BE2C (cell line): ENCODE results near the gene IRF6.

Experiments used
- DNase-seq: peaks from one replicate; pipeline ENCODE4 v3.0.0-alpha.2; 2020
- H3K27me3 ChIP-seq: fragments of 250-450 bp; sonication (Bioruptor Pico); 2 replicates; pipeline ENCODE4 v1.5.1; 2020; ENCODE audit warnings: mild to moderate bottlenecking
- H3K36me3 ChIP-seq: fragments of 250-450 bp; sonication (Bioruptor Pico); 2 replicates; pipeline ENCODE4 v1.5.1; 2020; ENCODE audit warnings: mild to moderate bottlenecking
- H3K4me1 ChIP-seq: fragments of 250-450 bp; sonication (Bioruptor Pico); 2 replicates; pipeline ENCODE4 v1.5.1; 2020
- H3K4me3 ChIP-seq: 2 replicates; pipeline ENCODE4 v1.5.1; 2011; ENCODE audit warnings: low read depth, low read length
- H3K9me3 ChIP-seq: fragments of 250-450 bp; sonication (Bioruptor Pico); 2 replicates; pipeline ENCODE4 v1.5.1; 2020
- CTCF ChIP-seq: IDR thresholded peaks from 2 replicates; pipeline ENCODE4 v1.5.1; 2012; ENCODE audit warnings: mild to moderate bottlenecking, low read depth, low read length

Gene IRF6

GRCh38 chr1:209749670-209750323, 56.1 kb downstream of the IRF6 start:
- peak; percentile 39 for DNase-seq
- Histone ChIP-seq H3K27me3 (no peaks in the 10 kb centered on the region), H3K9me3 (no peaks in the 10 kb centered on the region), H3K4me3 (no peak overlapping the region), H3K36me3 (no peaks in the 10 kb centered on the region), H3K4me1 (peaks cover 3% of the 10 kb centered on the region; the same call in 1 of the 2 replicates)
- TF ChIP-seq CTCF = no peak

- no peak for TF ChIP-seq CTCF
- Histone ChIP-seq H3K9me3 (no peaks in the 10 kb centered on the region), H3K4me1 (peaks cover 3% of the 10 kb centered on the region; the same call in 1 of the 2 replicates), H3K4me3 (no peak overlapping the region), H3K36me3 (no peaks in the 10 kb centered on the region), H3K27me3 (no peaks in the 10 kb centered on the region)
- no peak for DNase-seq
Measured at GRCh38 chr1:209749205-209749604, 56.7 kb downstream of the IRF6 start.

- H3K4me3 ChIP-seq = no peak overlapping the region
- no peak for TF ChIP-seq CTCF
Measured at GRCh38 chr1:209748620-209749019, 57.3 kb downstream of the IRF6 start.

GRCh38 chr1:209747580-209748262, 58.2 kb downstream of the IRF6 start:
- Histone ChIP-seq H3K4me3 (no peak overlapping the region), H3K36me3 (no peaks in the 10 kb centered on the region), H3K27me3 (no peaks in the 10 kb centered on the region), H3K9me3 (no peaks in the 10 kb centered on the region), H3K4me1 (peaks cover 3% of the 10 kb centered on the region; the same call in 1 of the 2 replicates)
- peak; percentile 82 for DNase-seq
- TF ChIP-seq CTCF = peak; percentile 71

More at GRCh38 chr1:209748620-209749019, 57.3 kb downstream of the IRF6 start:
- no peak for DNase-seq
- Histone ChIP-seq H3K4me1 (peaks cover 3% of the 10 kb centered on the region; the same call in 1 of the 2 replicates), H3K27me3 (no peaks in the 10 kb centered on the region), H3K9me3 (no peaks in the 10 kb centered on the region), H3K36me3 (no peaks in the 10 kb centered on the region)

GRCh38 chr1:209746451-209747165, 59.3 kb downstream of the IRF6 start:
- Histone ChIP-seq H3K27me3 (no peaks in the 10 kb centered on the region), H3K36me3 (no peaks in the 10 kb centered on the region), H3K9me3 (no peaks in the 10 kb centered on the region), H3K4me3 (no peak overlapping the region), H3K4me1 (peaks cover 3% of the 10 kb centered on the region; the same call in 1 of the 2 replicates)
- no peak for DNase-seq
- TF ChIP-seq CTCF = no peak
